ENCODE measurements around the gene DENND2C. TPM values are rescaled to one million over a fixed set of nuclear protein-coding genes. Genes with fewer than 3 reads are reported as not detected.

Gene DENND2C
- total and polyA plus RNA-seq, 2 experiments from 2014 or later, result 1.4 to 5.6 TPM

GRCh38 chr1:114545796-114546195 lies 124.1 kb downstream of the DENND2C start:
- no peaks in the 10 kb centered on the region for H3K27me3 ChIP-seq
- no peak for TF ChIP-seq EZH2phosphoT487 (IDR thresholded peaks at IDR 0.05; ENCODE audit: low read depth, severe bottlenecking, unreplicated experiment)
- TF ChIP-seq CTCF (IDR thresholded peaks at IDR 0.05; ENCODE audit: poor library complexity), result no peak
- TF ChIP-seq EZH2 (IDR thresholded peaks at IDR 0.05; ENCODE audit: borderline replicate concordance), result no peak
- no peak overlapping the region for H3K27ac ChIP-seq
- H3K36me3 ChIP-seq (replicated peaks; ENCODE audit: insufficient read depth, low read depth), result no peaks in the 10 kb centered on the region
- no peak overlapping the region for H3K4me3 ChIP-seq
- no peaks in the 10 kb centered on the region for H3K4me1 ChIP-seq (ENCODE audit: insufficient read depth)
- H4K20me1 ChIP-seq (ENCODE audit: insufficient read depth, poor library complexity, severe bottlenecking), result no peaks in the 10 kb centered on the region
- H3K9me3 ChIP-seq (ENCODE audit: low read depth), result no peaks in the 10 kb centered on the region
- H3K9me2 ChIP-seq (replicated peaks; ENCODE audit: insufficient read depth), result no peaks in the 10 kb centered on the region
- H2AFZ ChIP-seq, result no peak overlapping the region
- 78% methylated on average over 2 of the region's 2 CpGs for WGBS (ENCODE audit: low lambda C conversion rate, missing lambda C conversion rate)
- no peak overlapping the region for H3K4me2 ChIP-seq
- DNase-seq (ENCODE audit: low spot score), result no peak
- no peaks in the 10 kb centered on the region for H3K79me2 ChIP-seq

GRCh38 chr1:114545315-114545714 lies 124.5 kb downstream of the DENND2C start:
- Histone ChIP-seq H3K79me2 (no peaks in the 10 kb centered on the region), H3K9me3 (ENCODE audit: low read depth) (no peaks in the 10 kb centered on the region), H2AFZ (no peak overlapping the region), H3K27ac (no peak overlapping the region), H3K9me2 (replicated peaks; ENCODE audit: insufficient read depth) (no peaks in the 10 kb centered on the region), H4K20me1 (ENCODE audit: insufficient read depth, poor library complexity, severe bottlenecking) (no peaks in the 10 kb centered on the region), H3K27me3 (no peaks in the 10 kb centered on the region), H3K4me1 (ENCODE audit: insufficient read depth) (no peaks in the 10 kb centered on the region), H3K4me3 (no peak overlapping the region), H3K36me3 (replicated peaks; ENCODE audit: insufficient read depth, low read depth) (no peaks in the 10 kb centered on the region), H3K4me2 (no peak overlapping the region)
- DNase-seq (ENCODE audit: low spot score), result no peak
- TF ChIP-seq CTCF (IDR thresholded peaks at IDR 0.05; ENCODE audit: poor library complexity) (no peak), EZH2phosphoT487 (IDR thresholded peaks at IDR 0.05; ENCODE audit: low read depth, severe bottlenecking, unreplicated experiment) (no peak), EZH2 (IDR thresholded peaks at IDR 0.05; ENCODE audit: borderline replicate concordance) (no peak)
- 63% methylated on average over 1 of the region's 1 CpG for WGBS (ENCODE audit: low lambda C conversion rate, missing lambda C conversion rate)

GRCh38 chr1:114540821-114541220 lies 129.0 kb downstream of the DENND2C start:
- no peak overlapping the region for H3K27ac ChIP-seq
- H3K9me3 ChIP-seq (ENCODE audit: low read depth), result no peaks in the 10 kb centered on the region
- H4K20me1 ChIP-seq (ENCODE audit: insufficient read depth, poor library complexity, severe bottlenecking), result no peaks in the 10 kb centered on the region
- TF ChIP-seq EZH2phosphoT487 (IDR thresholded peaks at IDR 0.05; ENCODE audit: low read depth, severe bottlenecking, unreplicated experiment) (no peak), EZH2 (IDR thresholded peaks at IDR 0.05; ENCODE audit: borderline replicate concordance) (no peak), CTCF (IDR thresholded peaks at IDR 0.05; ENCODE audit: poor library complexity) (no peak)
- no peak overlapping the region for H3K4me2 ChIP-seq
- no peak overlapping the region for H3K4me3 ChIP-seq
- no peaks in the 10 kb centered on the region for H3K9me2 ChIP-seq (replicated peaks; ENCODE audit: insufficient read depth)
- no peaks in the 10 kb centered on the region for H3K4me1 ChIP-seq (ENCODE audit: insufficient read depth)
- H3K36me3 ChIP-seq (replicated peaks; ENCODE audit: insufficient read depth, low read depth), result no peaks in the 10 kb centered on the region
- no peak for DNase-seq (ENCODE audit: low spot score)
- 68% methylated on average over 6 of the region's 6 CpGs for WGBS (ENCODE audit: low lambda C conversion rate, missing lambda C conversion rate)
- no peaks in the 10 kb centered on the region for H3K27me3 ChIP-seq
- no peaks in the 10 kb centered on the region for H3K79me2 ChIP-seq
- H2AFZ ChIP-seq, result no peak overlapping the region

GRCh38 chr1:114540272-114540671 lies 129.6 kb downstream of the DENND2C start:
- Histone ChIP-seq H3K27me3 (no peaks in the 10 kb centered on the region), H2AFZ (no peak overlapping the region), H3K9me3 (ENCODE audit: low read depth) (no peaks in the 10 kb centered on the region), H3K27ac (no peak overlapping the region), H3K4me2 (no peak overlapping the region), H3K9me2 (replicated peaks; ENCODE audit: insufficient read depth) (no peaks in the 10 kb centered on the region), H4K20me1 (ENCODE audit: insufficient read depth, poor library complexity, severe bottlenecking) (no peaks in the 10 kb centered on the region), H3K36me3 (replicated peaks; ENCODE audit: insufficient read depth, low read depth) (no peaks in the 10 kb centered on the region), H3K79me2 (no peaks in the 10 kb centered on the region), H3K4me1 (ENCODE audit: insufficient read depth) (no peaks in the 10 kb centered on the region), H3K4me3 (no peak overlapping the region)
- no peak for DNase-seq (ENCODE audit: low spot score)
- 50% methylated on average over 3 of the region's 3 CpGs for WGBS (ENCODE audit: low lambda C conversion rate, missing lambda C conversion rate)
- no peak for TF ChIP-seq CTCF (IDR thresholded peaks at IDR 0.05; ENCODE audit: poor library complexity)
- TF ChIP-seq EZH2phosphoT487 (IDR thresholded peaks at IDR 0.05; ENCODE audit: low read depth, severe bottlenecking, unreplicated experiment), result no peak

Measured in hepatocyte (in vitro differentiated cells).